HFF-Myc (cell line): ENCODE data around the gene C10orf67.

Experiments used
- DNase-seq: peaks from one replicate; pipeline ENCODE4 v3.0.0-alpha.2; 2011; ENCODE audit warnings: low read depth; ENCODE audit errors: extremely low read depth
- H3K4me3 ChIP-seq: replicated peaks from 2 replicates; pipeline ENCODE4 v1.5.1; 2011; ENCODE audit warnings: low read depth, mild to moderate bottlenecking, control low read depth, low read length
- CTCF ChIP-seq: IDR thresholded peaks from 2 replicates; pipeline ENCODE4 v1.5.1; 2012; ENCODE audit warnings: mild to moderate bottlenecking, low read depth, low read length, control low read depth; ENCODE audit errors: missing control alignments

The C10orf67 gene

GRCh38 chr10:23338155-23338828 is 6.3 kb downstream of the C10orf67 start:
- DNase-seq, result no peak
- no peak overlapping the region for H3K4me3 ChIP-seq
- no peak for TF ChIP-seq CTCF

- TF ChIP-seq CTCF, result no peak
- DNase-seq, result no peak
- no peak overlapping the region for H3K4me3 ChIP-seq
These were observed 7.0 kb downstream of the C10orf67 start for GRCh38 chr10:23337616-23338015.

GRCh38 chr10:23331567-23332301 is 12.9 kb downstream of the C10orf67 start:
- H3K4me3 ChIP-seq, result no peak overlapping the region
- TF ChIP-seq CTCF, result no peak
- no peak for DNase-seq

GRCh38 chr10:23330948-23331347 is 13.6 kb downstream of the C10orf67 start:
- H3K4me3 ChIP-seq, result no peak overlapping the region
- TF ChIP-seq CTCF, result no peak
- DNase-seq, result no peak

GRCh38 chr10:23326544-23327307 is 17.9 kb downstream of the C10orf67 start:
- no peak overlapping the region for H3K4me3 ChIP-seq
- DNase-seq, result no peak
- TF ChIP-seq CTCF, result no peak

GRCh38 chr10:23325132-23325531 is 19.5 kb downstream of the C10orf67 start:
- TF ChIP-seq CTCF, result no peak
- DNase-seq, result no peak
- no peak overlapping the region for H3K4me3 ChIP-seq
